ENCODE measurements around the gene RILPL1. TPM values are rescaled to one million over a fixed set of nuclear protein-coding genes. Genes with fewer than 3 reads are reported as not detected.
A peak's percentile ranks its signal among the peaks of the same experiment; 100 is the strongest.
"Not testable (repeated sequence)": the region's sequence is repeated elsewhere in the genome, so short reads cannot be mapped to it uniquely, and the experiment has no call there.

RILPL1 gene
- total RNA-seq, 1 experiment from 2014 or later: 16.1 TPM

DNA sequence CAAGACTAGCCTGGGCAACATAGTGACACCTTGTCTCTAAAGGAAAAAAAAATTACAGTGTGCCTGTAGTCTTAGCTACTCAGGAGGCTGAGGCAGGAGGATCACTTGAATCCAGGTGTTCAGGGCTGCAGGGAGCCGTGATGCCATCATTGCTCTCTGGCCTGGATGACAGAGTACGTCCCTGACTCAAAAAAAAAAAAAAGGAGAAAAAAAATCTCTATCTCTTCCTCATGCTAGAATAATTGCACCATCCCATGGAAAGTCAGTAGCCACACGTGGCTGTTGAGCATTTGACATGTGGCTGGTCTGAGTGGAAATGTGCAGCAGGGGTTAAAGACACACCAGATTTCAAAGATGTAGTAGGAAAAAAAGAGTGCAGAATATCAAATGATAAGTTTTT lies 3.8 kb downstream of the RILPL1 start:
- no peak for DNase-seq (ENCODE audit: low spot score)

DNA sequence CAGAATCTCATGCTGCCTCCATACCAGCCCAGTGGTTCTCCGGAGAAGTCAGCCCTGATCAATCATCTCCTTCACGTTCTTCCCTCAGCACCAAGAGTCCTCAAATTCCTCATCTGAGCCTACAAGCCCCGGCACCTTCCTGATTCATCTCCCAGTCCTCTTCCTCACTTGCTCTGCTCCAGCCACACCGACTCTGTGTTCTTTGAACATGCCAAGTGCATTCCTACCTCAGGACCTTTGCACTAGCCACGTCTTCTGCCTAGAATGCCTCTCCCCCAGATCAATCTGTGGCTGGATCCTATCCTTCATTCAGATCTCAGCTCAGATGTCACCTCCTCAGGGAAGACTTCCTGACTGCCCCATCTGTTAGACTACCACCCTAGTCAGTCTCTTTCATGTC lies 4.7 kb downstream of the RILPL1 start:
- DNase-seq (ENCODE audit: low spot score): no peak

DNA sequence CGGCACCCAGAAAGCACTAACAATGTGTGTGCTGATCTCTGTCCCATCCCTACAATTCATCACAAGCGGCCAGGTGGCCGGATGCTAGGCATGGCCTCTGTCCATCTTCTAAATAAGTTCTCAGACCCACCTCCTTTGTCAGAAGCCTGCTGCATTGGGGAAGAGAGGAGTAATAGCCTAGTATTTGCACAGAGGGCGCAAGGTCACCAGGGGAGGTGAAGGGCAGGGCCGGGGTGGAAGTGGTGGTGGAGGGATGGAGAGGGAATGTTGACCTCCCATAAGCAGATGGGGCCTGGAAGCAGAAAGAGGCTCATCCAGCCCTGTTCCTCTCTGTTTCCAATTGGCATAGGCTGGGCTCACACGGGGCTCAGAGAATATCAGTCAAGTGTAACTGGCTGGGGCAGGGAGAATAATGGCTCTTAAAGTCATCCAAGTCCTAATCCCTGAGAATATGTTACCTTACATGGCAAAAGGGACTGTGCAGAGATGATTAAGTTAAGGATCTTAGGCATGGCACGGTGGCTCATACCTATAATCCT lies 6.9 kb downstream of the RILPL1 start:
- DNase-seq (ENCODE audit: low spot score): no peak

DNA sequence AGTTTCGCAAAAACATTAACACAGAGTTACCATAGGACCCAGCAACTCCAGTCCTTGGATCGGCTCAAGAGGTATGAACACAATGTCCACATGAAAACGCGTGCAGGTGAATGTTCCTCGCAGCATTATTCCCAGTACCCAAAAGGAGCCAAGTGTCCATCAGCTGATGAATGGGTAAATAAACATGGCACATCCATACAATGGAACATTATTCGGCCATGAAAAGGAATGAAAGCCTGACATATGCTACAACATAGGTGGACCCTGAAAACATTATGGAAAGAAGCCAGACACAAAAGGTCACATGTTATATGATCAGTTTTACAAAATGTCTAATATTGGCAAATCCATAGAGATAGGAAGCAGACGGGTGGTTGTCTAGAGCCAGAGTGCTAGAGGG lies 9.1 kb downstream of the RILPL1 start:
- no peak for DNase-seq (ENCODE audit: low spot score)

- DNase-seq (ENCODE audit: low spot score): no peak
These were observed 10.0 kb downstream of the RILPL1 start for GRCh38 chr12:123523518-123523917.

DNA sequence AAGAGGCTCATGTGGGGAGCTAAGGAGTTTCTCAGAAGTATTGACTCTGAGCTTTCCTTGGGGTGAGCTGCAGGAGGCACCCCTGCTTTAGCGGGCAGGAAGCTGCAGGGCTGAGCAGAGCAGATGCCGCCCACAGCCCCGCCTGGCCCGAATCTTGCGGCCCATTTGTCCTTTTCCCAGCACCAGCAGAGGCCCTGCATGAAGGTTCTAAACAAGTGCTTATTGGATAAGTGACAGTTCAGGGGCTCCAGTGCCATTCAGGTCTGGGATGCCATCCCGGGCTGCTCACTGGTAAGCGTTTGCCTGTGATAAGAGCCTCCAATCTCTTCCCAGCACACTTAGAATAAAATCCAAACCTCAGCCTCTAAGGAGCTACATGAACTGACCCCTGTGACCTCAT lies 11.4 kb downstream of the RILPL1 start:
- no peak for DNase-seq (ENCODE audit: low spot score)

GRCh38 chr12:123520567-123521474 lies 12.7 kb downstream of the RILPL1 start:
- DNase-seq (ENCODE audit: low spot score): no peak

- DNase-seq (ENCODE audit: low spot score): peak; percentile 84
These were observed 14.1 kb downstream of the RILPL1 start for GRCh38 chr12:123519141-123520001.

DNA sequence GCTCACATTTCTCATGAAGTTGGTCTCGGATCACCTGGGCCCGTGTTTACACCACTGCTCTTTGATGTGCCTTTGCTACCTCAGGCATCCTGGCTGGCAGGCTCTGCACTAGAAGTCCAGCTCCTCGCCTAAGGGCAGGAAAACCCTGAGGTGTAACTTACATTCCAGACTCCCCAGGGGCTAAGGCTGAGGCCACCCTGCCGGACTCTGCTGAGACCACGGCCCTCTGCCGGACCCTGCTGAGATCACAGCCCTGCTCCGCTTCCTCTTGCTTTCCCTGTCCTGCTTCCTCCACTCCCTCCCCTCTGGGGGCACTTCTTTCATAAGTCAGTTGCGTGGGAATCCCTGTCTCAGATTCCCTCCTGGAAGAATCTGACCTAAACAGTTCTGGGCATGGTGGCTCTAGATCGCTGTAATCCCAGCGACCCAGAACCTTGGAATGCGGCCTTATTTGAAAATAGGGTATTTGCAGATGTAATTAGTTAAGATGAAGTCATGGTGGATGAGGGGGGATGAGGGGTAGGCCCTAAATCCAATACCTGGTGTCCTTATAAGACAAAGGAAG lies 17.2 kb downstream of the RILPL1 start:
- DNase-seq (ENCODE audit: low spot score): no peak

DNA sequence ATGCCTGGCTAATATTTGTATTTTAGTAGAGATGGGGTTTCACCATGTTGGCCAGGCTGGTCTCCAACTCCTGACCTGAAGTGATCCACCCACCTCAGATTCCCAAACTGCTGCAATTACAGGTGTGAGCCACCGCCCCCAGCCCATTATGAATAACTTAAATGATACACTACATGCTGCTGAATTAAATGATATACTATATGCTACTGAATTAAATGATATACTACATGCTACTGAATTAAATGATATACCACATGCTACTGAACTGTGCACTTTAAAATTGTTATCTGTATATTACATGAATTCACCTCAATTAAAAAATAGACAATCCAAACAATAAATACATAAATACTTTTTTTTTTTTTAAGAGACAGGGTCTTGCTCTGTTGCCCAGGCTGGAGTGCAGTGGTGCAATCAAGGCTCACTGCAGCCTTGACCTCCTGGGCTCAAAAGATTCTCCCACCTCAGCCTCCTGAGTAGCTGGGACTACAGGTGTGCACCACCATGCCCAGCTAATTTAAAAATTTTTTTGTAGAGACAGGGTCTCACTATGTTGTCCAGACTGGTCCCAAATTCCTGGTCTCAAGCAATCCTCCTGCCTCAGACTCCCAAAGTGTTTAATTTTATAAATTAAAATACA lies 18.8 kb downstream of the RILPL1 start:
- not testable (repeated sequence) for DNase-seq (ENCODE audit: low spot score)

GRCh38 chr12:123513805-123514204 lies 19.7 kb downstream of the RILPL1 start:
- DNase-seq (ENCODE audit: low spot score): no peak

DNA sequence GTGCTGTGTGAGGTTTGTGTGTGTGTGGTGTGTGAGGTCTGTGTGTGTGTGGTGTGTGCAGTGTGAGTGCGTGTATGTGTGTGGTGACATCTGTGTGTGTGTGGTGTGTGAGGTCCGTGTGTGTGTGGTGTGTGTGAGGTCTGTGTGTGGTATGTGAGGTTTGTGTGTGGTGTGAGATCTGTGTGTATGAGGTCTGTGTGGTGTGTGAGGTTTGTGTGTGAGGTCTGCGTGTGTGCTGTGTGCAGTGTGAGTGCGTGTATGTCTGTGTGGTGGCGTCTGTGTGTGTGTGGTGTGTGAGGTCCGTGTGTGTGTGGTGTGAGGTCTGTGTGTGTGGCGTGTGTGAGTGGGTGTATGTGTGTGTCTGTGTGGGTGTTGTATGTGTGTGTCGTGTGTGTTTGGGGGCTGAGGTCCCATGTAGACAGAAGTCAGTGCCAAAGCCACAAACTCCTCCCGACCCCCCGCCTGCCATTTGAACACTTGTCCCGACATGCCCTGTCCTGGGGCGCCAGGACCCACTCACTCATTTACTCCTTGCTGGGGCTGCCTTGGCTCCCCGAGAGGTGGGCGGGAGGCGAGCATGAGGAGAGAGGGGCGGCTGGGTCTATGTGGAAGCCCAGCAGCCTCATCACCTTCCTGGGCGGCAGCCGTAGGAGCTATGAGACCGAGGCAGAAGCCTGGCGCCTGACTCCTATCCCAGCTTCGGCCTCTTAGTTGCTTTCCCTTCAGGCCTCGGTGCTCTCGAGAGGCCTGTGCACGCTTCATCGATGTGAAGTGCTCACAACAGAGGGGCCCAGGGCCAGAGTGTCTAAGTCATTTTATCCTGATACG lies 20.5 kb downstream of the RILPL1 start:
- no peak for DNase-seq (ENCODE audit: low spot score)

- no peak for DNase-seq (ENCODE audit: low spot score)
These were observed 26.7 kb downstream of the RILPL1 start for GRCh38 chr12:123506843-123507236.

DNA sequence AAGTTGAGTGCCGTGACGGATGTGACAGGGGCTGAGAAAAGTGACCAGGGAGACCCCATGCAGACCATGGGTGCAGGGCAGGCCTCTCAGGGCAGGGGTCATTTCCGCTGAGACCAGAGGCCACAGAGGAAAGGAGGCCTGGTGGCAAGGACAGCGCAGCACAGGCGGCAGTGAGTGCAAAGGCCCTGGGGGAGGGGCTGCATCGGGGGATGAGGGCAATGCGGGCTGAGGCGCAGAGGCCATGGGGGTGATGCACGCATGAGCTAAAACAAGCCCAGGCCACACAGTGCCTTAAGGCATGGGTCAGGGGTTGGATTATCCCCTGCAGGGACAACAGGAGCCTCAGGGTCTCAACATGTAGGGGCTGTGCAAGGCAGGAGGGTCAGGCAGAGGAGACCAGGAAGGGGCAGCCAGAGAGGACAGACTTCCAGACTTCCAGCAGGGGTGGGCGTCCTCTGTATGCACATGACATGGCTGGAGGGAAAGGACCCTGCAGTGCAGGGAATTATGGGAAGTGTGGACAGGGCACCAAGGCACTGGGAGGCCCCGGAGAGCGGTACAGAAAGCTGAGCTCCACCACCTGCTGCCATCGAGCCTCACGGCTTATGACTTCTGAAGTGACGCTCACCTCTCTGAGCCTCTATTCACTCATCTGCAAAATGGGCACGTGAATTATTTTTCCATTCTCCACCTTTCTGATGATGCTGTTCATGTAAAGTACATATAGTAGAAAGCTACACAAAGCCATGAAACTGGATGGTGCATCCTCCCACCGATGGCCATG lies 27.3 kb downstream of the RILPL1 start:
- no peak for DNase-seq (ENCODE audit: low spot score)

GRCh38 chr12:123502163-123502704 lies 31.3 kb downstream of the RILPL1 start:
- no peak for DNase-seq (ENCODE audit: low spot score)

- DNase-seq (ENCODE audit: low spot score): no peak
These were observed 34.2 kb downstream of the RILPL1 start for GRCh38 chr12:123499332-123499731.

GRCh38 chr12:123498126-123498825 lies 35.2 kb downstream of the RILPL1 start:
- no peak for DNase-seq (ENCODE audit: low spot score)

DNA sequence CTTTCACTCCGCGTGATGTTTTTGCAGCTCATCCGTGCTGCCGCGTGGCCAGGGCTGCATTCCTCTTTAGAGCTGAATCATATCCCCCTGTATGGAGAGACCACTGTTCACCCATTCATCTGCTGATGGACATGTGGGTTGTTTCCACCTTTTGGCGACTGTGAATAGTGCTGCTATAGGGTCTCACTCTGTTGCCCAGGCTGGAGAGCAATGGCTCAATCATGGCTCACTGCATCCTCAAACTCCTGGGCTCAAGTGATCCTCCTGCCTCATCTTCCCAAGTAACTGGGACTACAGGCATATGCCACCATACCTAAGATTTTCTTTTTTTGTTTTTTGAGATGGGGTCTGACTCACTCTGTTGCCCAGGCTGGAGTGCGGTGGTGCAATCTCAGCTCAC lies 36.5 kb downstream of the RILPL1 start:
- no peak for DNase-seq (ENCODE audit: low spot score)
